HG03039 (cell line): ENCODE results near the gene WDR86.

Experiments
- ATAC-seq: cut with Tn5 transposase; IDR thresholded peaks from one replicate; pipeline ENCODE4 v1.9.1; 2021; ENCODE audit warnings: mild to moderate bottlenecking, moderate library complexity; ENCODE audit not compliant: unreplicated experiment

Gene WDR86

GRCh38 chr7:151428378-151429236 is 18.8 kb upstream of the WDR86 start:
- ATAC-seq: no peak

DNA sequence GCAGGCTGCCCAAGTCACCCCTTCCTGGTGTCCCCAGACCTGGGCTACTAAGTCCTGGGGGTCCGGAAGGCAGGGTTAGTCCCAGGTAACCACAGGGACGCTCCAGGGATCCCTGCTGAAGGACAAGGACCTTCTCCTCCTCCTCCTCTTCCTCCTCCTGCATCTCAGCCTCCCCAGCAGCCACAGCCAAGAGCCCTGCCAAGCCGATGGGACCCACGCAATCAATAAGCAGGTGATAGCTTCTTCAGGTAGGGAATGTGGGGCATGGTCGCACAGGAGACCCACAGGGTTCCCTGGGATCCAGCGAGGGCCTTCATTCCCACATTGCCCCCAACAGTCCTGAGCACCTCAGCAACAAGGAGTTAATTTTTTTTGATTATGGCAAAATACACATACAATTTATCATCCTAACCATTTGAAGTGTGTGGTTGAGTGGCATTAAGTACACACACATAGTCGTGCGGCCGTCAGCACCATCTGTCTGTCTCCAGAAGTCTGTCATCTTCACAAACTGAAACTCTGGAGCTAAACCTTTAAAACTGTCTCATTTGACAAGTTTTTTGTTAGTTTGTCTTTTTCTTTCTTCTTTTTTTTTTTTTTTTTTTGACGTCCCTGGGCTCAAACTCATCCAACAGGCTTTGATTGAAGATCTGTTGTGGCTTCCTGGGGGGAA is 18.0 kb upstream of the WDR86 start:
- ATAC-seq: no peak

GRCh38 chr7:151426904-151427704 is 17.3 kb upstream of the WDR86 start:
- no peak for ATAC-seq

GRCh38 chr7:151426441-151426903 is 16.6 kb upstream of the WDR86 start:
- ATAC-seq: no peak

DNA sequence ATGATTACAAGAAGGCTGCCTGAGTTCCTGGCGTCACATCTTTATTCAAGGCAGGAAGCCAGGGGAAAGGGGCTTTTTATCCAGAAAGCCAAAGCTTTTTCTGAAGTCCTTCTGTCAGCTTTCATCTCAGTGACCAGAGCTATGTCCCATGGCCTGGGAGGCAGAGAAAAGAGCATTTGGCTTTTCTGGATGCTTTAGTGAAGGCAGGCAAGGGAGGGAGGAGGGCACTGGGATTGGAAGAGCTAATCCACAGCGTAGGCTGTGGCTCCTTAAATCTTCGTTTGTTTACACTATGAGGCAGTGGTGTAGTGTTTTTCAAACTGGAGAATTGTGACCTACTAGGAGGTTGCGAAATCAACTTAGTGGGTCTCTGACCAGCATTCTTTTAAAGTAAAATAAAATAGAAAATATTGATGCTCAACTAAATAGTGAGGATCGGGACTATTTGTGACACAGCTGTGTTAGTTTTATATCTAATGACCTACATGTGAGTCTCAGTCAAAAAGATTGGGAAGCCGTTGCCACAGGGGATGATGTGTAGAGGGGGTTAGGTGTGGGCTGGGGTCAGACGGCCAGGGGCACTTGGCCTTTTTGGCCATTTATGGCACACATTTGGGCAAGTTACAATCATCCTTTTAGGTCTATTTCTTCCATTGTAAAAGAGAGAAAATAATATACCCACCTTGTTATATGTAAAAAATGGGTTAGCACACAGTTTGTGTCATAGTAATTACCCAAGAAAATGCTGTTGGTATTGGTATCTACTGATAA is 16.0 kb upstream of the WDR86 start:
- no peak for ATAC-seq

DNA sequence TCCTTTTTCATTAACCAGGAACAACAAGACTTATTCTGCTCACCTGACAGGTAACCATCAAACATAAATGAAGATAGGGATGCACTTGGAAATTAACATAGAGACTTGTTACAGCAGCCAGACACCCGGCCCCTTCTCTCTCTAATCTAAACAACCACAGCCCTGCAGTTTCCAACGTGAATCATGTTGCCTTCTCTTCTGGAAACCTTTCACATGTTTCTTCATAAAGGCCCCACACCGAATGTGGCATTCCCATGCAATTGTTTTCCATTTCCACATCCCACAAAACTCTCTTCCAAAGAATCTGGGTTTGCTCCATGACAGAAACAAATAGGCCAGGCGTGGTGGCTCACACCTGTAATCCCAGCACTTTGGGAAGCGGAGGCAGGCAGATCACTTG is 15.0 kb upstream of the WDR86 start:
- ATAC-seq: no peak

- no peak for ATAC-seq
Observed at GRCh38 chr7:151423936-151424335, 14.1 kb upstream of the WDR86 start.

- no peak for ATAC-seq
Observed at GRCh38 chr7:151423226-151423625, 13.4 kb upstream of the WDR86 start.

DNA sequence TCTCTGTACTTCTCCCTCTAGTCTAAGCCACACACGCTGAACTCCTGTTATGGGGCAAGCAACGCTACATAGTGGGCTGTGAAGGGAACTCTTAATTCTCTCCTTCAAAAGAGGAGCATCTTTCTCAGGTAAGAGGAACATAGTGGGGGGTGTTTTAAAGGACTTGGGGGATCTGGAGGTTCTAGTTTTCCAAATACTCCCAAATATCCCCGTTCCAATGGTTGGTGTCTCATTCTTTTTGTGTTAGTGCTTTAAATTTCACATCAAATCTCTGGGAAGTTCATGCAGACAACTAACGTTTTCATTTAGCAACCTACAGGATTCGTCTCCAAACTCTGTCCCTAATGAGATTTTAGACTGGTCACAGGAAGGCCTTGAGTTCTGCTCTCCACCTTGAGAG is 12.4 kb upstream of the WDR86 start:
- ATAC-seq: no peak

GRCh38 chr7:151420144-151420543 is 10.3 kb upstream of the WDR86 start:
- ATAC-seq: no peak

DNA sequence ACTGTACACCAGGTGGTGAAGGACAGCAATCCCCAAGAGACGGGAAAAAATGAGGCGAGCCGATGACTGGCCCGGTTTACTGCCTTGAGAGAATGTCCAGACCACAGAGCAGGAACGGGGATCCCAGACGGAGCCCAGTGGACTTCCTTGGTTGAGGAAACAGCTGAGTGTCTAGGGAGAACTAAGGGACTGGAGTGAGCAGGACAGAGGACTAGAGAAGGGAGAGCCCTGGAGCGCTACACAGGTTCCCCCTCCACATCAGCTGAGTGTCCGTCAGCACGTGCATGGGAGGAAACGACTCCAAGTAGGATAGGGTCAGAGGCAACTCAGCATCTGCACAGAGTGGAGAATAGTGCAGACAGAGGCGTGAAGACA is 7.1 kb upstream of the WDR86 start:
- no peak for ATAC-seq

DNA sequence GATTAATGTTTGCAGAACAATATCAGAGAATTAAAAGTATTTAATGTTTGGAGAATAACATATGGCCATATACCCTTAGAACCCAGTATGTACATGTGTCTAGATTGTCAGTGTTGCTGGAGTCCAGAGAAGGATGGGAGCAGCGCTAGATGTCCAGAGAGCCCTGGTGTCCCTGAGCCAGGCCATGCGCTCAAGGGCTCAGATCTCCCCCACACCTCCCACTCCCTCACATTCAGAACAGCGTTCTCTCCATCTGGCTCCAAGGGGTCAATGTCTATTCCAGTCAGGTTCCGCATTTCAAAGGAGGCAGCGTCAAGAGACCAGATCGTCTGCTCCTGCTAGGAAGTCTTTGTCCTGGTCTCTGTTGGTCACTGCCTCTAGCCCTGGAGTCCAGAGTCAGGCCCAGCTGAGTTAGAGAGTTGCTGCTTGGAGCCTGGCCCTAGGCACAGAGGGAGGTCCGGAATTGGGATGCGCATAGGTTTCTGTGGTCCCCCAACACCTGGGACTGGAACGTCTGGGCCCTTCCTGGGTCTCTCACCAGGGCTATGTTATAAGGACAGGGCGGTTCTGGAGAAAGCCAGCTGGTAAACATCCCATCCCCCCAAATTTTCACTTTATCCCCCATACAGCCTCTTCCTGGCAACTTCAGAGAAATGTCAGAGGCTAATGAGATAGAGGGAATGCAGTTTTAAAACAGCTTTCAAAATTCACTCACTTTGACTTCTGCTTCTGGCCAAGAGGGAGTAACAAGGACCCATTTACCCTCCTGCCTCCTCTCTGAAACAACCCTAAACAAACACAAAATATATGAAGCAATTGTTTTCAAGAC is 6.5 kb upstream of the WDR86 start:
- ATAC-seq: no peak

- no peak for ATAC-seq
Observed at GRCh38 chr7:151415375-151416105, 5.7 kb upstream of the WDR86 start.

DNA sequence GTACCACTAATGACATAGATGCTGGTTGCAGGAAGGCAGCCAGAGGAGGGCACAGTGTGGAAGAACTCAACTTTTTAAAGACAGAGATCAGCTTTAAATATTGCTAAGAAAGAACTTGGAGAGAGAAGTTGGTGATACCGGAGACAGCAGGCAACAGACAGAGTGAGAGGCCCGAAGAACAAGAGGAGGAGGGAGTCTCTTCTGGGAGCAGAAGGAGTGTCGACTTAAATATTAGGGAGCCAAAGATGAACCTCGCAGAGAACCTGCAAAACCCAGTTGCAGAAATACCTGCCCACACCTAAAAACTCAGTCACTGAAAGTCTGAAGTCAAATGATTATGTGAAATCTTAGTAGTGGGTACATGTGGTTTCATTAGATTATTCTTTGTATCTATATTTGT is 3.4 kb upstream of the WDR86 start:
- ATAC-seq: no peak

DNA sequence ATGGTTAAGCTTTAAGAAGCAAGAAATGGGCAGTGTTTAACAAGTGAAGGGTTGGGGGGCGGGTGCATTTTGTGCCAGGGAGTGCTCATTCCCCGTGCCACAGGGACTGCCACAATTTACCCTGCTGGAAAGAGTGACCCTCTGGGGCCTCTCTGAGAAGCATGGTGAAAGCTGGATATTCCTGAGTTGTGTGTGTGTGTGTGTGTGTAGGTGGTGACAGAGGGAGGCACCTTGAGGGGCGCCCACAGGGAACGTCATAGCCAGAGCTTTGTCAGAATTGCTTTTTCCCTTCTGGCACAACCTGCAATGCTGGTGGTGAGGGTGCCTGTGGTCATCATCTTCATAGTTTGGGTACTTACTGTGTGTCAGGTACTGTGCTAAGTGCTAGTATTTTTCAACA is 2.5 kb upstream of the WDR86 start:
- ATAC-seq: no peak

GRCh38 chr7:151411551-151411950 is 1.7 kb upstream of the WDR86 start:
- no peak for ATAC-seq

GRCh38 chr7:151410405-151411390 is 860 bp upstream of the WDR86 start:
- ATAC-seq: no peak
